ENCODE data around the gene RAB36. TPM values are rescaled to one million over a fixed set of nuclear protein-coding genes. Genes with fewer than 3 reads are reported as not detected.

The RAB36 gene
- total RNA-seq, 1 donor from 2014 or later = 9.6 TPM

DNA sequence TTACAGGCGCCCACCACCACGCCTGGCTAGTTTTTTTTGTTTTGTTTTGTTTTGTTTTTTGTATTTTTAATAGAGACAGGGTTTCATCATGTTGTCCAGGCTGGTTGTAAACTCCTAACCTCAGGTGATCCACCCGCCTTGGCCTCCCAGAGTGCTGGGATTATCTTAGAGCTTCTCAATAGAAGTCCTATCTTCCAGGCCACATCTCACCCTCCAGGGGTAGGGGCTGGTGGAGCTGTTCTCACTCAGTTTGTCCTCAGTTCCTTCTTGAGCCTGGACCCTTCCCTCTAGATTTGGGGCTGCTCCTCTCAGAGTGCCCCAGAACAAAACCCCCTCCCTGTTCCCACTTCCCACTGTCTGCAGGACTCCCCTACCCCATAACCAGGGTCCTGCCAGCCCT lies 66.3 kb downstream of the RAB36 start:
- H3K9me3 ChIP-seq = no peaks in the 10 kb centered on the region
- no peaks in the 10 kb centered on the region for H3K27me3 ChIP-seq (ENCODE audit: low read depth)
- no peak for ATAC-seq
- H3K27ac ChIP-seq = no peak overlapping the region
- intact Hi-C loops (cut with DNase I) = no loop called here
- H3K36me3 ChIP-seq = no peaks in the 10 kb centered on the region
- peaks cover 37% of the 10 kb centered on the region for H3K4me1 ChIP-seq
- peak; percentile 13 for DNase-seq
- no peak overlapping the region for H3K4me3 ChIP-seq
- TF ChIP-seq, protein P1, sequence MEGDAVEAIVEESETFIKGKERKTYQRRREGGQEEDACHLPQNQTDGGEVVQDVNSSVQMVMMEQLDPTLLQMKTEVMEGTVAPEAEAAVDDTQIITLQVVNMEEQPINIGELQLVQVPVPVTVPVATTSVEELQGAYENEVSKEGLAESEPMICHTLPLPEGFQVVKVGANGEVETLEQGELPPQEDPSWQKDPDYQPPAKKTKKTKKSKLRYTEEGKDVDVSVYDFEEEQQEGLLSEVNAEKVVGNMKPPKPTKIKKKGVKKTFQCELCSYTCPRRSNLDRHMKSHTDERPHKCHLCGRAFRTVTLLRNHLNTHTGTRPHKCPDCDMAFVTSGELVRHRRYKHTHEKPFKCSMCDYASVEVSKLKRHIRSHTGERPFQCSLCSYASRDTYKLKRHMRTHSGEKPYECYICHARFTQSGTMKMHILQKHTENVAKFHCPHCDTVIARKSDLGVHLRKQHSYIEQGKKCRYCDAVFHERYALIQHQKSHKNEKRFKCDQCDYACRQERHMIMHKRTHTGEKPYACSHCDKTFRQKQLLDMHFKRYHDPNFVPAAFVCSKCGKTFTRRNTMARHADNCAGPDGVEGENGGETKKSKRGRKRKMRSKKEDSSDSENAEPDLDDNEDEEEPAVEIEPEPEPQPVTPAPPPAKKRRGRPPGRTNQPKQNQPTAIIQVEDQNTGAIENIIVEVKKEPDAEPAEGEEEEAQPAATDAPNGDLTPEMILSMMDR (IDR thresholded peaks at IDR 0.05) = no peak

DNA sequence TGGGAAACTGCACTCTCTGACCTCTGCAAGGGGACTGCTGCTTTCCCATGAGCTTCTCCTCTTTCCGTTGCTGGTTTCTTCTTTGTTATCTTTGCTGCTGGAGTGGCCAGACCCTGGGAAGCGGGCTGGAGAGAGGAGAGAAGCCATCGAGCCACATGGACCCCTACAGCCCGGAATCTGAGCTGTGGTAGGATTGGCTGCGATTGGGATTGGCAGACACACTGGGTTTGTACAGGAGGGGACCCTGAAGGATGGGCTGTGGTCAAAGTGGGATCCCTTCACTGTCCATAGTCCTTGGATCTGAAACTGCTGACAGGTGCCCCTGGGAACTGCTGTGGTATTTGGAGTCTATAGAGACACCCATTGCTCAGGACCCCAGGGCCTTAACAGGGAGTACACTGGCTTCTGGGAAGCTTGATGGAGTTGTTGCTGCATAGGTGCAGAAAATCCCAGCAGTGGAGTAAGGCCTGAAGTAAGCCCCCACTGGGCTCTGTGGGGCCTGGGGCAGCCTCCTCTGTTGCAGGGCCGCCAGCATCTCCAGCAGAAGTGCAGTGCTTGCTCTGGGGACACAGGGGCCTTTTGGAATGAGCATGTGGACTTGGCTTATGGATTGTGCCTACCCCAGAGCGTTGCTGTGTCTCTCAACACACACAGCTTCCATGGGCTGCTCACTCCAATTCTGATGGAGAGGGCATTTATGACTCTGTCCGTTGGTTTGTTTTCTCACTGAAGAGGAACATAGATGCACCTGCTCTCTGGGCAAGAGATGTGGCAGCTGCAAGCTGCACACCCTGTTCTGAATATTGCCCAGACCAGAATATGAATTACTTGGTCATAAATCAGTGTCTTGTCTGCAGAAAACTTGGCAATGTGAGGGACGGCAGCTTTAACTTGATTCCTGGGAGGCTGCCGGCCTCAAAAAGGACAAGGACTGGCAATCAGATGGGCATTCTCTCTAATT lies 67.1 kb downstream of the RAB36 start:
- TF ChIP-seq, protein P1 (IDR thresholded peaks at IDR 0.05) = no peak
- Histone ChIP-seq H3K27ac (no peak overlapping the region), H3K4me3 (no peak overlapping the region), H3K9me3 (no peaks in the 10 kb centered on the region), H3K36me3 (no peaks in the 10 kb centered on the region), H3K27me3 (ENCODE audit: low read depth) (no peaks in the 10 kb centered on the region), H3K4me1 (peaks cover 44% of the 10 kb centered on the region)
- DNase-seq (peak; percentile 15), ATAC-seq (no peak)
- intact Hi-C loops (cut with DNase I) = no loop called here

DNA sequence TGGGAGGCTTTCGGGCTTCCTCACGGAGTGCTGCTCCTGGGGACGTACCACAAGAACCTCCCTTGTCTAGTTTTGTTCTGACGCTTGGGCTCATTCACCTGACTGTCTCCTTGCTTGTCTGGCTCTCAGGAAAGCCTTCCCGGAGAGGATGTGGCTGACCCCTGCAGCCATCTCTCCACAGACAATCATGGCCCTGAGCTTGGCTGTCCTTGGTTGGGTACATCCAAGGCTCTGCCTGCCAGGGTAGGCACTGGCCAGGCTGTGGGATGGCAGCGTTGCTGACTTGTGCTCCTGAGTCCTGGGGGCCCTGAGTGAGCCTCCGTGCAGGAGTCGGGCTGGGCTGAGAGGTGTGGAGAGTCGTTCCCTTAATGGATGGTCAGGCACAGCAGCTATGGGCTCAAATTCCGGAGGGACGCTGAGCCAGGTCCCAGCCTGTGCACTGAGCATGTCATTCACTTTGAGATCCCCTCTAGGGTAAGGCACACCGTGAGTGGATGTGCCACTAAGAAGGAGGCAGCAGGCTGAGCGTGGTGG lies 67.8 kb downstream of the RAB36 start:
- Histone ChIP-seq H3K36me3 (no peaks in the 10 kb centered on the region), H3K4me1 (peaks cover 52% of the 10 kb centered on the region), H3K27ac (no peak overlapping the region), H3K9me3 (no peaks in the 10 kb centered on the region), H3K27me3 (ENCODE audit: low read depth) (no peaks in the 10 kb centered on the region), H3K4me3 (no peak overlapping the region)
- DNase-seq (peak; percentile 24), ATAC-seq (no peak)
- intact Hi-C loops (cut with DNase I) = no loop called here
- TF ChIP-seq, protein P1 (IDR thresholded peaks at IDR 0.05) = no peak

DNA sequence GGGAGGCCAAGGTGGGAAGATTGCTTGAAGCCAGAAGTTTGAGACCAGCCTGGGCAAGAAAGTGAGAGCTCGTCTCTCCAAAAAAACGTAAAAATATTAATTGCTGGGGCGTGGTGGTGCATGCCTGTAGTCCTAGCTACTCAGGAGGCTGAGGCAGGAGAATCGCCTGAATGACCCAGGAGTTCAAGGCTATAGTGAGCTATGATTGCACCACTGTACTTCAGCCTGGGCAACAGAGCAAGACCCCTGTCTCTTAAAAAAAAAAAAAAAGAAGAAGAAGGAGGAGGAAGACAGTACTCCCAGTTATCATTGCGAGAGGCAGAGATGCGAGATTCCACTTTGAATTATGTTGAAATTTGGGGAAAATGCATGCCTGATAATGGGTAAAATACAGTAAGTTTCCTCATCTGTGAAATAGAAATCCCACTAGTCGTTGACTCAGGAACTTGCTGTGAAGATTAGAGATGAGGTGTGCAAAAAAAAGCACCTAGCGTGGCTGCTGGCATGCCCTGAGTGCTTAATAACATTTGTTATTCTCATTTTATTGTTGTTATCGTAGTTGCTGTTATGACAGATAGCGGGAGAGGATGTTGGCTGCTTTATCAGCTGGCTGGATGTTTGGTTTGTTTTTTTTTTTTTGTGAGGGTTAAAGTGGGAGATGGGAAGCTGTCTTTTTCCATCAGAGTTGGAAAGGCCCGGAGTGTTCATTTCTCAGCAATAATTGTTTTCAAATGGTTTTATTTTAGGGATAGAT lies 68.5 kb downstream of the RAB36 start:
- ATAC-seq (no peak), DNase-seq (peak; percentile 10)
- Histone ChIP-seq H3K27ac (no peak overlapping the region), H3K9me3 (no peaks in the 10 kb centered on the region), H3K36me3 (no peaks in the 10 kb centered on the region), H3K27me3 (ENCODE audit: low read depth) (no peaks in the 10 kb centered on the region), H3K4me1 (peaks cover 59% of the 10 kb centered on the region), H3K4me3 (no peak overlapping the region)
- intact Hi-C loops (cut with DNase I) = no loop called here
- TF ChIP-seq, protein P1 (IDR thresholded peaks at IDR 0.05) = no peak

Other genes starting within 250 kb of the RAB36 start
- 2.4 TPM for gene GNAZ, start 75.0 kb upstream of the RAB36 start, total RNA-seq
- gene RSPH14, start 3.5 kb upstream of the RAB36 start, total RNA-seq = 2.0 TPM
- 57.2 TPM for gene BCR, start 35.0 kb downstream of the RAB36 start, total RNA-seq